ENCODE results near the gene ATP6V1A.

The ATP6V1A gene

GRCh38 chr3:113730550-113730949, 16.3 kb upstream of the ATP6V1A start (continued):
- TF ChIP-seq ZFP3 (CRISPR knock-in tag; IDR thresholded peaks at IDR 0.05) (no peak), ZFP30 (CRISPR knock-in tag; IDR thresholded peaks at IDR 0.05) (no peak), PATZ1 (CRISPR knock-in tag; IDR thresholded peaks at IDR 0.05; ENCODE audit: borderline replicate concordance) (no peak), ISL1 (CRISPR knock-in tag; IDR thresholded peaks at IDR 0.05) (no peak)

- no peak for ATAC-seq
- no peak for TF ChIP-seq CSRNP3 (CRISPR knock-in tag; IDR thresholded peaks at IDR 0.05)
- no peak for TF ChIP-seq ESRRG (CRISPR knock-in tag; IDR thresholded peaks at IDR 0.05)
- TF ChIP-seq PPARA (CRISPR knock-in tag; IDR thresholded peaks at IDR 0.05; ENCODE audit: borderline replicate concordance), result no peak
- no peak for TF ChIP-seq ZNF8 (CRISPR knock-in tag; IDR thresholded peaks at IDR 0.05)
- TF ChIP-seq RARB (CRISPR knock-in tag; IDR thresholded peaks at IDR 0.05), result no peak
- TF ChIP-seq ISL1 (CRISPR knock-in tag; IDR thresholded peaks at IDR 0.05), result no peak
- TF ChIP-seq ZC3H10 (CRISPR knock-in tag; IDR thresholded peaks at IDR 0.05), result no peak
- TF ChIP-seq TSHZ2 (CRISPR knock-in tag; IDR thresholded peaks at IDR 0.05), result no peak
- TF ChIP-seq TOX (CRISPR knock-in tag; IDR thresholded peaks at IDR 0.05; ENCODE audit: borderline replicate concordance), result no peak
- TF ChIP-seq TCF4 (CRISPR knock-in tag; IDR thresholded peaks at IDR 0.05; ENCODE audit: borderline replicate concordance), result no peak
Observed at GRCh38 chr3:113731694-113732093, 15.1 kb upstream of the ATP6V1A start.

GRCh38 chr3:113736548-113737089, 10.2 kb upstream of the ATP6V1A start:
- no peak for TF ChIP-seq PATZ1 (CRISPR knock-in tag; IDR thresholded peaks at IDR 0.05; ENCODE audit: borderline replicate concordance)
- TF ChIP-seq ISL1 (CRISPR knock-in tag; IDR thresholded peaks at IDR 0.05), result no peak
- TF ChIP-seq ZNF565 (CRISPR knock-in tag; conservative IDR thresholded peaks at IDR 0.05; ENCODE audit: low read depth), result no peak
- no peak for TF ChIP-seq TOX (CRISPR knock-in tag; IDR thresholded peaks at IDR 0.05; ENCODE audit: borderline replicate concordance)
- no peak for TF ChIP-seq CSDC2 (CRISPR knock-in tag; IDR thresholded peaks at IDR 0.05)
- no peak for TF ChIP-seq TSHZ2 (CRISPR knock-in tag; IDR thresholded peaks at IDR 0.05)
- TF ChIP-seq ARNTL (CRISPR knock-in tag; IDR thresholded peaks at IDR 0.05; ENCODE audit: borderline replicate concordance, low read depth), result no peak
- no peak for TF ChIP-seq ZFP30 (CRISPR knock-in tag; IDR thresholded peaks at IDR 0.05)
- no peak for TF ChIP-seq OSR1 (CRISPR knock-in tag; IDR thresholded peaks at IDR 0.05)
- no peak for TF ChIP-seq CSRNP3 (CRISPR knock-in tag; IDR thresholded peaks at IDR 0.05)
- no peak for TF ChIP-seq ZC3H10 (CRISPR knock-in tag; IDR thresholded peaks at IDR 0.05)
- no peak for TF ChIP-seq GLIS3 (CRISPR knock-in tag; IDR thresholded peaks at IDR 0.05)
- TF ChIP-seq ZFP3 (CRISPR knock-in tag; IDR thresholded peaks at IDR 0.05), result no peak
- no peak for TF ChIP-seq TCF4 (CRISPR knock-in tag; IDR thresholded peaks at IDR 0.05; ENCODE audit: borderline replicate concordance)
- TF ChIP-seq BACH2 (CRISPR knock-in tag; IDR thresholded peaks at IDR 0.05; ENCODE audit: borderline replicate concordance), result no peak
- no peak for TF ChIP-seq SNAI2 (CRISPR knock-in tag; IDR thresholded peaks at IDR 0.05)
- TF ChIP-seq PPARA (CRISPR knock-in tag; IDR thresholded peaks at IDR 0.05; ENCODE audit: borderline replicate concordance), result no peak
- no peak for TF ChIP-seq ZNF70 (CRISPR knock-in tag; IDR thresholded peaks at IDR 0.05)
- TF ChIP-seq ZNF8 (CRISPR knock-in tag; IDR thresholded peaks at IDR 0.05), result no peak
- ATAC-seq, result peak; percentile 85

Data from SK-N-SH treated with all-trans-retinoic acid at 6 μM for 48 hours (cell line).